Renal cortex interstitium (tissue), 11 donors: Measurements from ENCODE around the gene DPM2. TPM values are rescaled to one million over a fixed set of nuclear protein-coding genes. Genes with fewer than 3 reads are reported as not detected.

Experiments
- DNase-seq, 11 donors: peaks; one replicate each; pipeline ENCODE4 v3.0.0-alpha.2; 2013; ENCODE audit warnings: low read depth in 9 of 11, low spot score in 4 of 11; ENCODE audit errors: extremely low read depth in 1 of 11
- polyA plus RNA-seq, 3 donors: library from polyadenylated mRNA; unstranded; fragments of 120-200 nt; gene quantifications; one replicate each; pipeline ENCODE4 v1.2.1, GENCODE V29; 2013; ENCODE audit not compliant: insufficient read length in 3 of 3

Gene DPM2
- polyA plus RNA-seq, 3 donors = 35.3 to 43.4 (median 36.3) TPM

DNA sequence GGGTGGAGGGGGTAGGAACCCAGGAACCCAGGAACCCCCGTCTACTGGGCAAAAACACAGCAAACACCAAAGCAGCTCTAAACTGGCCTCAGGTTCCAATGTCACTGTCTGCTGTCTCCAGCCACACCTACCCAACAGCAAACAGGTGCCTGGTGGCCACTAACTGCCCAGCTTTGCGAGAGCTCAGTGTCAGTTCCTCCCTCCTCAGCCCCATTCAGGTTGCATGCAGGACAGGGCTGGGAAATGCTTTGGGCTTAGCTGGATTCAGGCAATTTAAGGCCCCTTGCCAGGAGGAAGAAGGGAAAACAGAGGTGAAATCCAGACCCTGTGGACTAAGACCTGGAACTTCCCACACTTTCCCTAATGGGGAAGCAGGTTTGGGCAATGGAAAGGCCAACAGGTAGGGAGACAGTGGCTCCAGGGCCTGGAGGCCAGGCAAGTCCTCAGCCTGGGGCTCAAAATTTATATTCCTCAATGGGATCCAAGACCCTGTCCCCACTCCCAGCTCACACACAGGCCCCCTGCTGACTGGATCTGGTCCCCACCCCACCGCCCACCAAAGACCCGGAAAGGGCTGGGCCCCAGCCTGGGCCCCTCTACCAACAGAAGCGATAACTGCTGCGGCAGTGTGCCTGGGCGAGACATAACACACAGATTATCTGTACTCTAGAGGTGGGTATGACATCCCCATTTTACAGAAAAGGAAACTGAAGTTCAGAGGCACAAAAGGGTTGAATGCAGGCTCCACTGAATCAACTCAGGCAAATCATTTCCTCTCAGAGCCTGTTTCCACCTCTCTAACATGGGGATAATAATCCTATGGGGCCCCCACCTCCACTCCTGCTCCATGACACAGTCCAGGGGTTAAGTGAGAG lies 39.6 kb upstream of the DPM2 start:
- DNase-seq = no peak

- no peak for DNase-seq
Measured at GRCh38 chr9:127976498-127976897, 38.8 kb upstream of the DPM2 start.

DNA sequence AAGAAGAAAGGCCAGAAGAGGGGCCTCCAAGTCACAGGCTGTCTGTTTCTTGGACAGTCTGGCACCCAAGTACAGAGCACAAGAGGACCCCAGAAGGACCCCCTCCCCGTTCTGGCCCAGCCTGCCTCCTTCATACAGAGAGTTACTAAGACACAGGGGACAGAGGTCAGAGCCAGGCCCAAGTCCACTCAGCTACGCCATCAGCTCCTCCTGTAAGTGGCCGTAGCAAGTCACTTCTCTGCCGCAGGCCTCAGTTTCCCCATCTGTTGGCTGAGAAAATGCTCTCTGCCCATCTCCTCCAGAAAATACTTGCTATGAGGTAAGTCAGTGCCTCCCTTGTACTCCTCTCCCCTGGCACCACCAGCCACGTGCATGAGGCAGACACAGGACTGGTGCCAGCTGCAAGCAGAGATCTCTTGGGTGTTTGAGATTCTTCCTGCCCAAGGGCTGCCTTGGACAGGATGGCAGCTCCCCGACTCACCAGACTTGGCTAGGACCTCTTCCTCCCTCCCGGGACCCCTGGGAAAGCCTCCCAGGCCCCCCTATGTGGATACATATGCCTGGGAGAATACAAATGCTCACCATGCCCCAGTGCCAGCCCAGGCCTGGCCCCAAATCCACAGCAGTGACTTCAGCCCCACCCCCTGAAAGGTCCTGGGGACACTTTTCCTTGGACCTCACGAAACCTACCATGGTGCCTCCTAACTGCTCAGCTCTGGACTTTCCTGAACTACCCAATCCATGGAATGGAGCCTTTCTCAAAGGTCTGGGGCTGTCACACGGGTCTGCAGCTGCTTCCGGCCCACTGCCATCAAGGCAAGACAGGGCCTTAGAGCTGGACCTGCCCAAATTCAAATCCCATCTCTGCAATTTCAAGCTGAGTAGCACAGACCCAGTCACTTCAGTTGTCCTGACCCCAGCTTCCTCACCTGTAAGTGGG lies 38.0 kb upstream of the DPM2 start:
- DNase-seq = no peak

DNA sequence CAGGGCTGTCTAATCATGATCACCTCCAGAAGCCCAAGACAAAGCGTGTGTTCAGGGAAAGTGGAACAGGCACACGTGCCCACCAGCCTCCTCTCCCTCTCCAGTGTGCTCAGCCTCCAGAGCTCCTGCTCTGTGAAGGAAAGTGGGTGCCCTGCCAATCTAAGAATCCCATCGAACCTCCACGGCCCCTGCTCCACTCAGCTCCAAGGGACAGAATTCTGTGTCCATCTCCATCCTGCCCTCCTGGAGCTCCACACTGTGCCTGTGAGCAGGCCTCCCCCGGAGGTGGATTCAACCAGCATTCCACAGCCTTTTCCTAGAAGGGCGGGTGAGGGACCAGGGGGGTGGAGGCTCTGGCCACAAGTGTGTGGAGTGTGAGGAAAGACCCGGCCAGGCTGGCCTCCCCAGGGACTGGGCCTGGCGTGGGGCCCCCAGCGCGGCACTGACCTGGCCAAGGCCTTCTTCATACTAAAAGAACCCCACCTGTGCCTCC lies 37.2 kb upstream of the DPM2 start:
- no peak for DNase-seq

DNA sequence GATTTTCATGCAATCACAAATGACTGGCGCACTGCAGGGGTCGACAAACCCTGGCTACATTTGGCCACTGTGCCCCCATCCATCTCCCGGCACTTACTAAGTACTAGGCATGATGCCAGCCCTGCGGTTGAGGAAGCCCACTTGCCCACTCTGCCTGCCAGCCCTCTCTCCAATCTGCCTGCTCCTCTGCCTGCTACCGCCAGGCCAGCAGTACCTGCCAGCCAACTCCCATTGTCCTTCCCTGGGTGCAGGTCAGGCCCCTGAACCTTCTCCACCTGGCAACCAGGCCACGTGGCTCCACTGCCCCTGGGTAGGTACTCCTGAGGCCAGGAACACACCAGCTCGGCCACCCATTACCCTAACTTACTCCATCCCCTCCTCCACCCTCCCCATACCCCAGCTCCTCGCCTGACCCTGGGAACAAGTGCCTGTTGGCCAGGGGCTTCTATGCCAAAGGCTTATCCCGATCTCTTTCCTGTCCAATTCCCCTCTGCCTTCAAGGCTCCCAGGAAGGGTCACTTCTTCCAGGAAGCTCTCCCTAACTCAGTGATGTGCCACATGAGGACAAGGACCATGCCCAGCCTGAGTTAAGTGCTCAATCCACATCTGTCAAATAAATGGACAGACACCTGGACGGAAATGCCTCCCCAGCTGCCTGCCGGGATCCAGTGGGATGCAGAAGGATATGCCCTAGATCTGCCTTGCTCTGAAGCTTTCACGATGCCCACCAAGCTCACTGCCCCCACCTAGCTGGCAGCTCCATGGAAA lies 36.5 kb upstream of the DPM2 start:
- no peak for DNase-seq

DNA sequence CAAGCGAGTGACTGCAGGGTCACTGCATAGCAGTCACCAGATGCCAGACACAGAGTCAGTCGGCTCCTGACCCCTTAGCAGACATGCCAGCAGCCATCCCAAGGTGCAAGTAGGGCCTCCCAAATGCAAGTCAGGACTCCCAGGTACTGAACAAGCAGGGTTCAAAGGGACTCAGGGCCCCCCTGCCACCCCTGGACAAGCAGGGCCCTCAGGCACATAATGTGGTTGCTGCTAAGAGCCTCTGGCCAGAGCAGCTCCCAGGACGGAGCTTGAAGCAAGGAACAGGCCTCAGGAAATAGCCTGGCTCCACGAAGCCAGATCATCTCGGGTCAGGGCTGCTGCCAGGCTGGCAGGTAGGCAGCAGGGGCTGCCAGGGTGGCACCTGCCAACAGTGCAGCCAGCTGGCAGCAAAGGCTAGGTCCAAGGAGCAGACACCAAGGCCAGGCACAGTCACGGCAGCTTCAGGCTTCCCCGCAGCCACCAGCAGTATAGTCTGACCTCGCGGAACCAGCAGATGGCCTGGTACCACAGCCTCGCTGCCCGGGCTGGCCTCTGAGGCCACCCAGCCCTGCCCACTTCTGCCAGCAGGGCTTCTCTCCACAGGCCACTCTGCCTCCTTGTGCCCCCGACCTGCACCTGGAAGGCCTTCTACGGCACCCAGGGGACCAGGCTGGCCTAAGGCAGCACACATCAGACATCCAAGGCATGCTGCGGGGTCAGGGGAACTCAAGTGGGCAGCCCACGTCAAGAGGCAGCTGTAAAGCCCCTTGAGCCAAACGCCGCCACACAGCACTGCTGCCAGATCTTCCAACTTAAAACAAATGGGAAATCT lies 35.7 kb upstream of the DPM2 start:
- DNase-seq = no peak

- no peak for DNase-seq
Measured at GRCh38 chr9:127972236-127972871, 34.7 kb upstream of the DPM2 start.

DNA sequence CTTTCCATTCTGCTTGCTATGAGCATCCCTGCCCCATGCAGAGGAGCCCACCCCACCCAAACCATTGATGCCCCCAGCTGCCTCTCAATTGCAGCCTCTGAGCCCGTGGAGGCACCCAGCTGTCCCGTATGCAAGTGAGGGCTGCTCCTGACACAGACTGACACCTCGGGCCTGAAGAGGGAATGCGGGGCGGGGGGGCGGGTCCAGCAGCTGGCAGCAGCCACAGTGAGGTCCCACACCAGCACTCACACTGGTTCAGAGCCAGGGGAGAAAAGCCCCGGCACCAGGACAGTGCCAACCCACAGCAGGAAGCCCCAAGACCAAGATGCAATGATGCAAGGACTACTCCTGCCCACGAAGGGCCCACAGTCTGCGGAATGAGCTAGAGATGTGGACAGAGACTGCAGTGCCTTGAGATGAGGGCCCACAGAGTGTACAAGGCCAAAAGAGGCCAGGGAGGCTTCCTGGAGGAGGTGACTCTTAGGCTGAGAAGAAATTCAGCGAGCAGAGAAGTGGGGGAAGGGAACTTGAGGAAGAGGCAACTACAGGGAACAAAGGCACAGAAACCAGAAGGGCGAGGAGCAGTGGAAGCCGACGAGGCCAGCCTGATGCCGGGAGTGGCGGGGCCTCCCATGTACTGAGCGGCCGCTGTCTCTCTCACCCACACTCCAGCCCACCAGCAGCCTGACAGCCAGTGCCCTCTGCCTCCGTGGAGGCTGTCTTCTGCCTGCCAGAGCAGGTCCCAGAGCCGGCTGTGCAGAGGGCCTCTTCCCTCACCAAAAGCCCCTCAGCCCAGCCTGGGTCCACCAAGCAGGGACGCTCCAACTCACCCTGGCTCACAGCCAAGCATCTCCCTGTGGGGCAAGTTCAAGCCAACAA lies 33.9 kb upstream of the DPM2 start:
- DNase-seq = no peak

- DNase-seq = no peak
Measured at GRCh38 chr9:127970401-127971313, 33.0 kb upstream of the DPM2 start.

- DNase-seq = no peak
Measured at GRCh38 chr9:127968700-127969383, 31.2 kb upstream of the DPM2 start.

DNA sequence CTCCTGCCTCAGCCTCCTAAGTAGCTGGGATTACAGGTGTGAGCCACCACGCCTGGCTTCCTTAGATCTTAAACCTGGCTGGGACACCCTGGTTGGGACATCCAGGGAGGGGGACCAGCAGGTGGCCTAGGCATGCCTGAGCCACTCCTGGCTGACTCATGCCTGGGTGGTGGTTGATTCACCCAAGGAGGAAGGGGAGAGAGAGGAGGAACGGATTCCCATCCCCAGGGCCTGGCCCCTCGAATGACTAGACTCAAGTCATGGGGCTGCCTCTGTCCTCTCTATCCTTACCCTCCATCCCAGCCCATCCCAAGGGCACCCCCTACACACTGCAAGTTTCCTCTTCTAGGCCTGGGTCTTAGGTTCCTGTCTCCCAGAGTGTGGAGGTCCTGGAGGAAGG lies 30.4 kb upstream of the DPM2 start:
- DNase-seq = no peak

- DNase-seq = no peak
Measured at GRCh38 chr9:127967151-127967809, 29.6 kb upstream of the DPM2 start.

GRCh38 chr9:127966416-127967150 lies 28.9 kb upstream of the DPM2 start:
- DNase-seq = no peak

DNA sequence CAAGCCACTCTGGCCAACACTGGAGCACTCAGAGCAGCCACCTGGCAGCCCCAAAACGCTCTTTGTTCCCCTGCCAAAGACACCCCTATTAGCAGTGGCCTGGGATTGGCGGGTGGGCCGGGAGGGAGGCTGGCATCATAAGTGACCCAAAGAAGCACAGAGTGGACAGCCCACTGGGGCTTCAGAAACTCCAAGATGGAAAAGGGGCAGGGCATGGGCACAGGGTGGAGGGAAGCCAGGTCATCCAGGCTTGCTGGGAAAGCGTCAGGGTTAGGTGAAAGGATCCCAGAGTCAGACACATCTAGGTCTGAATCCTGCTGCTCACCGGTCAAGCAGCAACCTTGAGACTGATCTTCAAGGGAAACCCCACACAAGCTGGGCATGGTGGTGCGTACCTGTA lies 28.3 kb upstream of the DPM2 start:
- DNase-seq = no peak
